IMR-90 (cell line): ENCODE measurements around the gene AMZ2. TPM values are rescaled to one million over a fixed set of nuclear protein-coding genes. Genes with fewer than 3 reads are reported as not detected.
"Not testable (repeated sequence)": the region's sequence is repeated elsewhere in the genome, so short reads cannot be mapped to it uniquely, and the experiment has no call there.

Experiments
- ATAC-seq: fragments of 200-7000 bp; cut with Tn5 transposase; 2 replicates; pipeline ENCODE4 v1.9.1; 2020; ENCODE audit warnings: low read depth, mild to moderate bottlenecking, moderate library complexity
- BruUV-seq: library from RNA; stranded (reverse); fragments of 400-500 nt; replicated peaks from 2 replicates; lab custom pipeline; 2021; lab: Mats Ljungman, UMichigan
- CTCF ChIA-PET: fragments of 300-600 bp; formaldehyde crosslinking; extraction: SDS; loops from one replicate; lab custom pipeline; 2021; ENCODE audit warnings: antibody characterized with exemption; lab: Yijun Ruan, JAX
- POLR2A ChIA-PET: fragments of 300-600 bp; sonication (Branson Sonifier 250); formaldehyde crosslinking; loops from one replicate; lab custom pipeline; 2022; ENCODE audit warnings: antibody characterized with exemption; ENCODE audit not compliant: unreplicated experiment; lab: Charles Lee
- DNase-seq: peaks from one replicate; pipeline ENCODE4 v3.0.0; 2013
- H2AFZ ChIP-seq: replicated peaks from 2 replicates; pipeline ENCODE3; 2013; ENCODE audit warnings: low read length, mild to moderate bottlenecking; ENCODE audit not compliant: poor library complexity
- H2AK5ac ChIP-seq: 2 replicates; pipeline ENCODE4 v1.6.1; 2013; ENCODE audit warnings: low read depth, low read length, inconsistent platforms
- H2AK9ac ChIP-seq: replicated peaks from 2 replicates; pipeline ENCODE3; 2013; ENCODE audit warnings: mild to moderate bottlenecking, low read depth, low read length, moderate library complexity; ENCODE audit not compliant: poor library complexity
- H2BK120ac ChIP-seq: 2 replicates; pipeline ENCODE4 v1.6.1; 2013; ENCODE audit warnings: low read depth, low read length, inconsistent platforms
- H2BK15ac ChIP-seq: 3 replicates; pipeline ENCODE4 v1.6.1; 2013; ENCODE audit warnings: low read depth, low read length, inconsistent platforms
- H2BK20ac ChIP-seq: 2 replicates; pipeline ENCODE4 v1.6.1; 2013; ENCODE audit warnings: low read depth, mild to moderate bottlenecking, inconsistent platforms, low read length, moderate library complexity
- H2BK5ac ChIP-seq: 2 replicates; pipeline ENCODE4 v1.6.1; 2013; ENCODE audit warnings: mild to moderate bottlenecking, low read depth, low read length, inconsistent platforms; ENCODE audit not compliant: poor library complexity, severe bottlenecking
- H3K14ac ChIP-seq: replicated peaks from 2 replicates; pipeline ENCODE4 v1.6.1; 2013; ENCODE audit warnings: low read depth, low read length, inconsistent platforms
- H3K18ac ChIP-seq: 2 replicates; pipeline ENCODE4 v1.6.1; 2013; ENCODE audit warnings: low read depth, low read length, control low read depth
- H3K23ac ChIP-seq: 2 replicates; pipeline ENCODE4 v1.6.1; 2013; ENCODE audit warnings: low read depth, low read length, inconsistent platforms
- H3K27ac ChIP-seq: 2 replicates; pipeline ENCODE4 v1.5.1; 2013; ENCODE audit warnings: mild to moderate bottlenecking, control low read depth, low read length; ENCODE audit not compliant: insufficient read depth
- H3K27me3 ChIP-seq: 2 replicates; pipeline ENCODE4 v1.6.1; 2013; ENCODE audit warnings: low read length; ENCODE audit not compliant: control insufficient read depth, insufficient read depth
- H3K36me3 ChIP-seq: 2 replicates; pipeline ENCODE4 v1.6.1; 2013; ENCODE audit warnings: low read length, mixed read lengths; ENCODE audit not compliant: control insufficient read depth, insufficient read depth
- H3K4ac ChIP-seq: 2 replicates; pipeline ENCODE4 v1.6.1; 2013; ENCODE audit warnings: low read depth, low read length, inconsistent platforms
- H3K4me1 ChIP-seq: 2 replicates; pipeline ENCODE4 v1.6.1; 2013; ENCODE audit warnings: low read length, mixed read lengths; ENCODE audit not compliant: control insufficient read depth, insufficient read depth
- H3K4me2 ChIP-seq: 2 replicates; pipeline ENCODE4 v1.6.1; 2013; ENCODE audit warnings: low read depth, mild to moderate bottlenecking, control low read depth, low read length, moderate library complexity
- H3K4me3 ChIP-seq: 2 replicates; pipeline ENCODE4 v1.5.1; 2013; ENCODE audit warnings: low read depth, mild to moderate bottlenecking, control low read depth, low read length, moderate library complexity; ENCODE audit not compliant: insufficient read depth
- H3K56ac ChIP-seq: 2 replicates; pipeline ENCODE4 v1.6.1; 2013; ENCODE audit warnings: low read length, inconsistent platforms; ENCODE audit not compliant: insufficient read depth; ENCODE audit errors: extremely low read depth
- H3K79me1 ChIP-seq, 2 experiments: 2 replicates each; pipeline ENCODE4 v1.6.1; 2013; ENCODE audit warnings: low read length in 2 of 2, inconsistent platforms in 1 of 2, low read depth in 1 of 2
- H3K9ac ChIP-seq: 2 replicates; pipeline ENCODE4 v1.6.1; 2013; ENCODE audit warnings: low read depth, low read length, control low read depth
- H3K9me1 ChIP-seq: 2 replicates; pipeline ENCODE4 v1.6.1; 2013; ENCODE audit warnings: low read length, inconsistent platforms; ENCODE audit not compliant: insufficient read depth
- H3K9me3 ChIP-seq: 2 replicates; pipeline ENCODE4 v1.6.1; 2013; ENCODE audit warnings: low read length; ENCODE audit not compliant: control insufficient read depth, insufficient read depth
- H4K20me1 ChIP-seq: 2 replicates; pipeline ENCODE4 v1.6.1; 2013; ENCODE audit warnings: low read length, inconsistent platforms; ENCODE audit not compliant: insufficient read depth
- H4K5ac ChIP-seq: 2 replicates; pipeline ENCODE4 v1.6.1; 2013; ENCODE audit warnings: mild to moderate bottlenecking, low read depth, low read length, control low read depth
- H4K8ac ChIP-seq, 2 experiments: 2 replicates each; pipeline ENCODE4 v1.6.1; 2013; ENCODE audit warnings: low read depth in 2 of 2, low read length in 2 of 2, control low read depth in 1 of 2, inconsistent platforms in 1 of 2
- H4K91ac ChIP-seq: 2 replicates; pipeline ENCODE4 v1.6.1; 2013; ENCODE audit warnings: low read depth, low read length, inconsistent platforms; ENCODE audit not compliant: insufficient read depth
- WGBS, 2 experiments: methylation state at CpG; one replicate each; pipeline versions ENCODE4 v1.1.5 to v1.1.7; 2013; ENCODE audit warnings: missing lambda C conversion rate in 2 of 2; ENCODE audit not compliant: insufficient read length in 1 of 2; ENCODE audit errors: extremely low coverage in 2 of 2; 5-methylcytosine and 5-hydroxymethylcytosine counted together
- dilution Hi-C: fragments of 300-500 bp; cut with HindIII; formaldehyde crosslinking; loops from one replicate; pipeline ENCODE4 v1.14.3; 2018; ENCODE audit warnings: low sequenced_read_pairs; ENCODE audit not compliant: unreplicated experiment
- in situ Hi-C: fragments of 300-500 bp; cut with MboI; formaldehyde crosslinking; loops from 3 replicates; pipeline ENCODE4 v1.14.3; 2019; ENCODE audit warnings: low sequenced_read_pairs, inconsistent platforms, mixed read lengths
- intact Hi-C: fragments of 100-400 bp; cut with micrococcal nuclease; formaldehyde crosslinking; loops from 2 replicates; pipeline ENCODE4 v1.10.0; 2022
- polyA plus RNA-seq, 3 experiments: library from polyadenylated mRNA; depleted of rRNA; stranded (reverse); fragments of >200 nt; gene quantifications; 2 replicates each; pipeline ENCODE4 v1.2.3, GENCODE V29; 2012; ENCODE audit warnings: low replicate concordance in 1 of 3
- total RNA-seq: library from RNA; depleted of rRNA; stranded (reverse); fragments of >200 nt; gene quantifications from 2 replicates; pipeline ENCODE4 v1.2.3, GENCODE V29; 2012

Gene AMZ2
- total and polyA plus RNA-seq, 2 of the 4 experiments (the other 2 are of a cell fraction), result 65.4 to 90.2 TPM

- H2BK20ac ChIP-seq, in situ Hi-C loops, ATAC-seq, POLR2A ChIA-PET, H2BK5ac ChIP-seq, H3K18ac ChIP-seq, H3K4me1 ChIP-seq, H3K14ac ChIP-seq, BruUV-seq, H3K9ac ChIP-seq, H3K27ac ChIP-seq, H3K36me3 ChIP-seq, H3K23ac ChIP-seq, H2BK120ac ChIP-seq, H4K5ac ChIP-seq, H3K4me3 ChIP-seq, H4K8ac ChIP-seq, H3K4ac ChIP-seq, intact Hi-C loops, H4K20me1 ChIP-seq, H3K9me1 ChIP-seq, H2AFZ ChIP-seq, H3K79me1 ChIP-seq, H4K91ac ChIP-seq, dilution Hi-C loops, H2AK5ac ChIP-seq, H3K27me3 ChIP-seq, H3K56ac ChIP-seq, H2BK15ac ChIP-seq, H2AK9ac ChIP-seq, H3K9me3 ChIP-seq, DNase-seq, H3K4me2 ChIP-seq: not testable (repeated sequence)
- CTCF ChIA-PET, result interaction anchor here (0.5 kb wide), 1 partner anchor 15 kb away, joined by 6 read pairs; no protein-coding TSS in a partner anchor
- no CpG with 5 or more reads among the region's 2 CpGs for WGBS, 2 experiments
Measured at GRCh38 chr17:68220186-68220585, 27.7 kb upstream of the AMZ2 start.

- H3K27ac ChIP-seq, H3K79me1 ChIP-seq, H4K5ac ChIP-seq, H3K4ac ChIP-seq, H3K14ac ChIP-seq, H2BK15ac ChIP-seq, in situ Hi-C loops, CTCF ChIA-PET, H2BK20ac ChIP-seq, H2BK5ac ChIP-seq, H2BK120ac ChIP-seq, H4K20me1 ChIP-seq, H3K27me3 ChIP-seq, H3K9ac ChIP-seq, H2AFZ ChIP-seq, H3K56ac ChIP-seq, dilution Hi-C loops, H4K91ac ChIP-seq, H3K36me3 ChIP-seq, H4K8ac ChIP-seq, H2AK9ac ChIP-seq, H3K9me3 ChIP-seq, H3K4me1 ChIP-seq, POLR2A ChIA-PET, DNase-seq, intact Hi-C loops, H3K23ac ChIP-seq, H3K4me2 ChIP-seq, H3K9me1 ChIP-seq, H3K18ac ChIP-seq, H2AK5ac ChIP-seq, ATAC-seq, BruUV-seq, H3K4me3 ChIP-seq: not testable (repeated sequence)
- WGBS, 2 experiments, result no CpG with 5 or more reads among the region's 12 CpGs
Measured at GRCh38 chr17:68220786-68221185, 27.1 kb upstream of the AMZ2 start.
